AG04449 (cell line): Measurements from ENCODE around the gene UNC45A.
"Not testable (repeated sequence)": the region's sequence is repeated elsewhere in the genome, so short reads cannot be mapped to it uniquely, and the experiment has no call there.

ENCODE experiments used
- CTCF ChIA-PET: fragments of 350-600 bp; formaldehyde crosslinking; extraction: SDS; loops from one replicate; lab custom pipeline; 2021; ENCODE audit warnings: antibody characterized with exemption; lab: Yijun Ruan, JAX
- POLR2A ChIA-PET: fragments of 400-600, 350-600 bp; formaldehyde crosslinking; extraction: SDS; loops from one replicate; lab custom pipeline; 2020; ENCODE audit warnings: antibody characterized with exemption, inconsistent platforms; lab: Yijun Ruan, JAX
- DNase-seq: peaks from one replicate; pipeline ENCODE4 v3.0.0-alpha.2; 2010; ENCODE audit warnings: low read depth, low spot score
- H3K4me3 ChIP-seq: 2 replicates; pipeline ENCODE4 v1.5.1; 2011; ENCODE audit warnings: low read depth, mild to moderate bottlenecking, control low read depth, low read length
- CTCF ChIP-seq: IDR thresholded peaks from one replicate; pipeline ENCODE4 v1.5.1; 2011; ENCODE audit warnings: mild to moderate bottlenecking, moderate library complexity, low read length, control low read depth, inconsistent platforms; ENCODE audit not compliant: insufficient read depth; ENCODE audit errors: missing control alignments

Gene UNC45A

GRCh38 chr15:90893175-90894090 lies 41.7 kb upstream of the UNC45A start:
- DNase-seq: no peak
- CTCF ChIA-PET: interaction anchor here (2.6 to 4.0 kb wide), 2 partner anchors 8 to 9 kb away, joined by 14 to 52 read pairs; partner anchors contain the start of genes FES and MAN2A2
- no peak overlapping the region for H3K4me3 ChIP-seq
- POLR2A ChIA-PET: no interaction called here
- TF ChIP-seq CTCF: no peak

DNA sequence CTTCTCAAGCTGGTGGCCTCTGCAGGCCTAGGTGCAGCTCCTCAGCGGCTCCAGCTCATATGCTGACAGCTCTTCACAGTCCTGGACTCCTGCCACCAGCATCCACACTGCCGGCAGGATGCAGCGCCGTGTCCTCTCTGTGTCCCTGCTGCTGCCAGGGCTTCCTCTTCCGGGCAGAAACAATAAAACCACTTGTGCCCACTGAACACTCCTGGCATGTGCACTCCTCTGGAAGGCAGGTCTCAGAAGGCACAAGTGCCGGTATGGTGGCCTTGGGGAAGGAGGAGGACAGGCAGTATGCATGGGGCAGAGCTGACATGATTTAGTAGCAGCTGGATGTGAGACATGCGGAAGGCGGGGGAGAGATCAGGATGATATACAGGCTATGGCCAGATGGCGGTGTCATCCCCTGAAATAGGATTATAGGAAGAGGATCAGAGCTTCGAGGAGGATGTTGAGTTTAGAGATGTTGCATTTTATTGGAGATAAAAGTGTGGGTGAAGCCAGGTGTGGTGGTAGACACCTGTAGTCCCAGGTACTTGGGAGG lies 39.4 kb upstream of the UNC45A start:
- TF ChIP-seq CTCF: no peak
- ChIA-PET CTCF (interaction anchor here (0.8 to 4.0 kb wide), 7 partner anchors 9 to 247 kb away, joined by 3 to 52 read pairs (median 6); partner anchors contain the start of genes FES, HDDC3 and UNC45A), POLR2A (no interaction called here)
- DNase-seq: no peak
- no peak overlapping the region for H3K4me3 ChIP-seq

DNA sequence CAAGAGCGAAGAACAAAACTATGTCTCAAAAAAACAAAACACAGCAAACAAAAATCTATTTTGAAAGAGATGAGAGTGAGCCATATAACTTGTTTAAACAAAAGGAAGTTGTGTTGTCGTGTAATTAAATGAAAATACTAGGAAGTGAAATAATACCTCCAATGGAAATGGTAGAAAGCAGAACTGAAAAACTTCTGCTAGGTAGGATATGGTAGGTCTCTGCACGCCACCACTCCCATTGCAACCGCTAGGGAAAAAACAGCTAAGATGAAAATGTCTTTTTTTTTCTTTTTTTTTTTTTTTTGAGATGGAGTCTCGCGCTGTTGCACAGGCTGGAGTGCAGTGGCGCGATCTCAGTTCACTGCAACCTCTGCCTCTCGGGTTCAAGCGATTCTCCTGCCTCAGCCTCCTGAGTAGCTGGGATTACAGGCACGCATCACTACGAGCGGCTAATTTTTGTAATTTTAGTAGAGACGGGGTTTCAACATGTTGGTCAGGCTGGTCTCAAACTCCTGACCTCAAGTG lies 37.9 kb upstream of the UNC45A start:
- CTCF ChIA-PET: interaction anchor here (0.5 to 8.4 kb wide), 4 partner anchors 12 to 249 kb away, joined by 3 to 109 read pairs (median 30); partner anchors contain the start of genes FES, HDDC3 and UNC45A
- H3K4me3 ChIP-seq, POLR2A ChIA-PET, DNase-seq: not testable (repeated sequence)

DNA sequence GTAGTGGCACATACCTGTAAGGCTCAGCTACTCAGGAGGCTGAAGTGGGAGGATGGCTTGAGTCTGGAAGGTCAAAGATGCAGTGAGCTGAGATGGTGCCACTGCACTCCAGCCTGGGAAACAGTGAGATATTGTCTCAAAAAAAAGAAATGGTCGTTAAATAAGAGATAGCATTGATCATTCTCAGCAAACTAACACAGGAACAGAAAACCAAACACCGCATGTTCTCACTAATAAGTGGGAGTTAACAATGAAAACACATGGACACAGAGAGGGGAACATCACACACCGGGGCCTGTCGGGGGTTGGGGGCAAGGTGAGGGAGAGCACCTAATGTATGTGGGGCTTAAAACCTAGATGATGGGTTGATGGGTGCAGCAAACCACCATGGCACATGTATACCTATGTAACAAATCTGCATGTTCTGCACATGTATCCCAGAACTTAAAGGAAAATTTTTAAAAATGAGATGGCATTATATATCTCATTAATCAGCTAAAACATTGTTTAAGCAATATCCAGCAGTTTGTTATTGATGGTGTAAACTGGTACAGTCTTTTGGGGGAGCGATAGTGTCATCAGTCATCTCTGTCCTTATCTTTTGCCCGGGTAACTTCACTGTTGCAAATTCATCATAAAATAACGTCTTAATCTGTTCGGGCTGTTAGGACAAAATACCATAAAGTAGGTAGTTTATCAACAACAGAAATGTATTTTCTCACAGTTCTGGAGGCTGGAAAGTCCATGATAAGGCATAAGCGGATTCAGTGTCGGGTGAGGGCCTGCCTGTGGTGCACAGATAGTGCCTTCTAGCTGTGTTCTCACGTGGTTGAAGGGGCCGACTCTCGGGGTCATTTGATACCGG lies 33.7 kb upstream of the UNC45A start:
- POLR2A ChIA-PET: interaction anchor here (1.3 kb wide), 1 partner anchor 28 kb away, joined by 4 read pairs; no protein-coding TSS in a partner anchor
- no peak for DNase-seq
- TF ChIP-seq CTCF: no peak
- CTCF ChIA-PET: interaction anchor here (0.6 to 14.0 kb wide), 15 partner anchors 9 to 371 kb away, joined by 3 to 186 read pairs (median 5); partner anchors contain the start of genes FES, HDDC3 and UNC45A
- peak overlapping the region; percentile 76 for H3K4me3 ChIP-seq

DNA sequence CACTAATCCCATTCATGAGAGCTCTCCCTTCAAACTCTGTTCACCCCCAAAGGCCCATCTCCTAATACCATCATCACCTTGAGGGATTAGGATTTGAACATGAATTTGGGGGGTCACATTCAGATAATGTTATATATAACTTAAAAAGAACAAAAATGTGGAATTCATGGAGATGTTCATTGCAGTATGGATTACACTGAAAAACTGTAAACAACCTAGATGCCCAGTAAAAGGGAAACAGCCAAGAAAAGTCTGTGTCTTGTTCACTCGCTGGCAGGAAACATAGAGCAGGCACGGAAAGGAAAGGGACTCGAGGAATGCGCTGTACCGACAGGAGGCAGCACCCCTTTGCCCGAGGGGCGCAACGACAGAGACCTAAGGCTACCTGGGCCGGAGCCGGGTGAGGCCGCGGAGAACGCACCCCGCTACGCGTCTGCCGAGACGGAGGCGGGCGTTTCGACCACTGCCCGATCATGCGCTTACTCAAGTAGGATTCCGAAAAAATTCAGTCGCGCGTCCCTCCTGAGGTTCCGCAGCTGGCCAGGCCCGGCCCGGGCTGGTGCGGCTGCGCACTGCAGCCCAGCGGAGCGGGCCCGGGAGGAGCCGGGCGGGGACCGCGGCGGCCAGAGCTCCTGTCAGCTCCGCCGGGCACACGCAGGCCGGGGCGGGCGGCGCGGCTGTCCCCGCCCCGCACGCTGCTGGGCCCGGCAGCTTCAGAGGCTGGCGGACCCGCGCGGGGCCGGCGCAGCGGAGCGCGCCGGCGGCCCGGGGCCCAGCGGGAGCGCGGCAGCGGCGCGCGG lies 32.8 kb upstream of the UNC45A start:
- POLR2A ChIA-PET: interaction anchor here (0.6 to 1.3 kb wide), 5 partner anchors 11 to 52 kb away, joined by 3 to 4 read pairs (median 3); partner anchors contain the start of gene RCCD1
- peak; percentile 21 for DNase-seq

More for the DNA sequence above, 32.8 kb upstream of the UNC45A start:
- CTCF ChIA-PET: interaction anchor here (0.6 to 14.0 kb wide), 15 partner anchors 8 to 370 kb away, joined by 3 to 186 read pairs (median 5); partner anchors contain the start of genes FES, HDDC3 and UNC45A
- H3K4me3 ChIP-seq: peak overlapping the region; percentile 76
- TF ChIP-seq CTCF: peak; percentile 82
